Astrocyte (in vitro differentiated cells and primary cell): ENCODE measurements around the gene MRPL16.

Source experiments
- CTCF ChIP-seq: IDR thresholded peaks from 2 replicates; pipeline ENCODE4 v1.5.1; 2011; ENCODE audit warnings: low read depth, mild to moderate bottlenecking, inconsistent platforms, low read length, moderate library complexity; ENCODE audit not compliant: insufficient read depth
- EZH2 ChIP-seq: IDR thresholded peaks from 2 replicates; pipeline ENCODE4 v1.6.1; 2012; ENCODE audit warnings: mild to moderate bottlenecking, low read length, inconsistent platforms; ENCODE audit not compliant: insufficient read depth

- TF ChIP-seq CTCF (no peak), EZH2 (no peak)
Measured at GRCh38 chr11:59776210-59777066, 34.1 kb downstream of the MRPL16 start.
